PC-9 (cell line): Measurements from ENCODE around the gene EPHB4. TPM values are rescaled to one million over a fixed set of nuclear protein-coding genes. Genes with fewer than 3 reads are reported as not detected.
"Not testable (repeated sequence)": the region's sequence is repeated elsewhere in the genome, so short reads cannot be mapped to it uniquely, and the experiment has no call there.

Source experiments
- BruUV-seq: library from RNA; stranded (reverse); fragments of 400-500 nt; replicated peaks from 2 replicates; lab custom pipeline; 2021; lab: Mats Ljungman, UMichigan
- CTCF ChIA-PET: fragments of 300-600 bp; sonication (Branson Sonifier 250); formaldehyde crosslinking; loops from one replicate; lab custom pipeline; 2022; ENCODE audit warnings: antibody characterized with exemption; lab: Charles Lee
- POLR2A ChIA-PET: fragments of 300-600 bp; sonication (Branson Sonifier 250); formaldehyde crosslinking; loops from one replicate; lab custom pipeline; 2022; ENCODE audit warnings: antibody characterized with exemption; ENCODE audit not compliant: unreplicated experiment; lab: Charles Lee
- DNase-seq, 2 experiments: peaks; one replicate each; pipeline versions ENCODE4 v3.0.0 to v3.0.0-alpha.2; 2015 to 2022; ENCODE audit warnings: mixed read lengths in 1 of 2
- H2AFZ ChIP-seq: fragments of 200-600 bp; sonication (generic); 2 replicates; pipeline ENCODE4 v1.8.1; 2017; ENCODE audit warnings: antibody characterized with exemption
- H3F3A ChIP-seq: fragments of 200-600 bp; sonication (generic); 2 replicates; pipeline ENCODE4 v1.8.1; 2017; ENCODE audit warnings: antibody characterized with exemption, mild to moderate bottlenecking, low read depth; ENCODE audit not compliant: insufficient read depth
- H3K27ac ChIP-seq: fragments of 200-600 bp; sonication (generic); 2 replicates; pipeline ENCODE4 v1.6.1; 2016; ENCODE audit warnings: mixed run types
- H3K27me3 ChIP-seq: fragments of 200-600 bp; sonication (generic); 2 replicates; pipeline ENCODE4 v1.6.1; 2016; ENCODE audit warnings: low read depth, mixed run types; ENCODE audit not compliant: insufficient read depth
- H3K36me3 ChIP-seq: fragments of 200-600 bp; sonication (generic); 2 replicates; pipeline ENCODE4 v1.6.1; 2016; ENCODE audit warnings: low read depth, mixed run types
- H3K4me1 ChIP-seq: fragments of 200-600 bp; sonication (generic); replicated peaks from 2 replicates; pipeline ENCODE4 v1.6.1; 2016; ENCODE audit warnings: mixed run types; ENCODE audit not compliant: insufficient read depth
- H3K4me2 ChIP-seq: fragments of 200-600 bp; sonication (generic); 2 replicates; pipeline ENCODE4 v1.6.1; 2017; ENCODE audit warnings: mixed run types
- H3K4me3 ChIP-seq: fragments of 200-600 bp; sonication (generic); 2 replicates; pipeline ENCODE4 v1.6.1; 2016; ENCODE audit warnings: mixed run types
- H3K79me2 ChIP-seq: fragments of 200-600 bp; sonication (generic); 2 replicates; pipeline ENCODE4 v1.6.1; 2017; ENCODE audit warnings: low read depth, mixed run types
- H3K9me2 ChIP-seq: fragments of 200-600 bp; sonication (generic); 2 replicates; pipeline ENCODE4 v1.8.1; 2017; ENCODE audit warnings: mild to moderate bottlenecking; ENCODE audit not compliant: insufficient read depth
- H3K9me3 ChIP-seq: fragments of 200-600 bp; sonication (generic); 2 replicates; pipeline ENCODE4 v1.8.1; 2016; ENCODE audit warnings: low read depth; ENCODE audit not compliant: insufficient read depth
- H4K20me1 ChIP-seq: fragments of 200-600 bp; sonication (generic); 2 replicates; pipeline ENCODE4 v1.8.1; 2017; ENCODE audit not compliant: insufficient read depth
- CTCF ChIP-seq: fragments of 200-600 bp; sonication (generic); conservative IDR thresholded peaks from 2 replicates; pipeline ENCODE4 v1.6.1; 2017; ENCODE audit warnings: mixed run types, antibody characterized with exemption, mild to moderate bottlenecking, moderate library complexity
- EZH2 ChIP-seq: fragments of 200-600 bp; sonication (generic); IDR thresholded peaks from 2 replicates; pipeline ENCODE4 v1.8.0; 2017; ENCODE audit warnings: antibody characterized with exemption, low read depth
- intact Hi-C: fragments of 100-400 bp; cut with micrococcal nuclease; formaldehyde crosslinking; loops from one replicate; pipeline ENCODE4 v1.10.0; 2022; ENCODE audit not compliant: unreplicated experiment
- total RNA-seq: library from RNA; stranded (reverse); gene quantifications from 2 replicates; pipeline ENCODE4 v1.2.3, GENCODE V29; 2021

The EPHB4 gene
- total RNA-seq, 1 experiment from 2014 or later = 79.4 TPM

- BruUV-seq = no TSS peak
- no peaks in the 10 kb centered on the region for H3K79me2 ChIP-seq
- TF ChIP-seq CTCF (no peak), EZH2 (no peak)
- ChIA-PET CTCF (no interaction called here), POLR2A (no interaction called here)
- H3K9me2 ChIP-seq = no peaks in the 10 kb centered on the region
- no peaks in the 10 kb centered on the region for H3F3A ChIP-seq
- H3K4me3 ChIP-seq = no peak overlapping the region
- no peak overlapping the region for H3K4me2 ChIP-seq
- no peaks in the 10 kb centered on the region for H3K9me3 ChIP-seq
- H3K27me3 ChIP-seq = no peaks in the 10 kb centered on the region
- H4K20me1 ChIP-seq = no peaks in the 10 kb centered on the region
- no peaks in the 10 kb centered on the region for H3K36me3 ChIP-seq
- no peak overlapping the region for H2AFZ ChIP-seq
- H3K27ac ChIP-seq = no peak overlapping the region
- intact Hi-C loops = no loop called here
- no peaks in the 10 kb centered on the region for H3K4me1 ChIP-seq
- DNase-seq = no peak
Observed at GRCh38 chr7:100765250-100765649, 62.1 kb downstream of the EPHB4 start.

- DNase-seq = no peak
- ChIA-PET POLR2A (no interaction called here), CTCF (no interaction called here)
- Histone ChIP-seq H3K9me3 (no peaks in the 10 kb centered on the region), H3K4me1 (no peaks in the 10 kb centered on the region), H4K20me1 (no peaks in the 10 kb centered on the region), H3K36me3 (no peaks in the 10 kb centered on the region), H3K9me2 (no peaks in the 10 kb centered on the region), H3K27me3 (no peaks in the 10 kb centered on the region), H3K4me2 (no peak overlapping the region), H3K27ac (no peak overlapping the region), H3K4me3 (no peak overlapping the region), H2AFZ (no peak overlapping the region), H3K79me2 (no peaks in the 10 kb centered on the region), H3F3A (no peaks in the 10 kb centered on the region)
- no TSS peak for BruUV-seq
- intact Hi-C loops = no loop called here
- TF ChIP-seq EZH2 (no peak), CTCF (no peak)
Observed at GRCh38 chr7:100764841-100765240, 62.5 kb downstream of the EPHB4 start.

- DNase-seq = no peak
- no peaks in the 10 kb centered on the region for H4K20me1 ChIP-seq
- H3K4me1 ChIP-seq = no peaks in the 10 kb centered on the region
- H3K9me3 ChIP-seq = no peaks in the 10 kb centered on the region
- no peak overlapping the region for H2AFZ ChIP-seq
- TF ChIP-seq CTCF (no peak), EZH2 (no peak)
- BruUV-seq = no TSS peak
- H3K79me2 ChIP-seq = no peaks in the 10 kb centered on the region
- intact Hi-C loops = no loop called here
- H3K27ac ChIP-seq = no peak overlapping the region
- H3F3A ChIP-seq = no peaks in the 10 kb centered on the region
- no peaks in the 10 kb centered on the region for H3K27me3 ChIP-seq
- no peak overlapping the region for H3K4me3 ChIP-seq
- H3K9me2 ChIP-seq = no peaks in the 10 kb centered on the region
- no peaks in the 10 kb centered on the region for H3K36me3 ChIP-seq
- CTCF ChIA-PET = no interaction called here
- POLR2A ChIA-PET = no interaction called here
- H3K4me2 ChIP-seq = no peak overlapping the region
Observed at GRCh38 chr7:100763556-100764140, 63.7 kb downstream of the EPHB4 start.

- intact Hi-C loops, DNase-seq, H3K27me3 ChIP-seq, H3K4me2 ChIP-seq, H3F3A ChIP-seq, H4K20me1 ChIP-seq, H3K79me2 ChIP-seq, BruUV-seq, H3K9me3 ChIP-seq, H3K4me3 ChIP-seq, H2AFZ ChIP-seq, POLR2A ChIA-PET, H3K27ac ChIP-seq, H3K36me3 ChIP-seq, H3K9me2 ChIP-seq, H3K4me1 ChIP-seq: not testable (repeated sequence)
- CTCF ChIA-PET = interaction anchor here (0.6 to 0.7 kb wide), 2 partner anchors 37 to 63 kb away, joined by 3 to 8 read pairs; no protein-coding TSS in a partner anchor
Observed at GRCh38 chr7:100762841-100763240, 64.5 kb downstream of the EPHB4 start.
